GM12892 (cell line): ENCODE measurements around the gene CCDC9B.

Experiments
- POLR2A ChIP-seq: IDR thresholded peaks from 2 replicates; pipeline ENCODE4 v1.6.1; 2011; ENCODE audit warnings: low read depth, low read length, control low read depth
- POLR2AphosphoS5 ChIP-seq: IDR thresholded peaks from 2 replicates; pipeline ENCODE4 v1.6.1; 2011; ENCODE audit warnings: low read depth, low read length, control low read depth
- TAF1 ChIP-seq: IDR thresholded peaks from 2 replicates; pipeline ENCODE4 v1.6.1; 2011; ENCODE audit warnings: low read depth, mild to moderate bottlenecking, control low read depth, low read length, borderline replicate concordance

DNA sequence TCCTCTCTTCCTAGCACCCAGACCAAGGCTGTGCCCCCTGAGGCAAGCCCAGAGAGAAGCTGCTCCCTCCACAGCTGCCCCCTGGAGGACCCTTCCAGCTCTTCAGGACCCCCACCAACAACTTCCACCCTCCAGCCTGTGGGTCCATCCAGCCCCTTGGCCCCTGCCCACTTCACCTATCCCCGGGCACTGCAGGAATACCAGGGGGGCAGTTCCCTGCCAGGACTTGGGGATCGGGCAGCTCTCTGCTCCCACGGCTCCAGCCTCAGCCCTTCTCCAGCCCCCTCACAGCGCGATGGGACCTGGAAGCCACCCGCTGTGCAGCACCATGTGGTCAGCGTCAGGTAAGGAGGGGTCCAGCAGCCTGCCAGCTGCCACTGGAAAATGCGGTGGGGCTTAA, 22.9 kb upstream of the CCDC9B start:
- TF ChIP-seq POLR2A (no peak), POLR2AphosphoS5 (no peak), TAF1 (no peak)
